GM23338 (cell line): ENCODE results near the gene SLC37A2. TPM values are rescaled to one million over a fixed set of nuclear protein-coding genes. Genes with fewer than 3 reads are reported as not detected.

ENCODE experiments used
- ATAC-seq: fragments of 200-7000 bp; cut with Tn5 transposase; 3 replicates; pipeline ENCODE4 v1.9.1; 2020
- DNase-seq: peaks from one replicate; pipeline ENCODE4 v3.0.0-alpha.2; 2015; ENCODE audit warnings: low spot score
- H2AFZ ChIP-seq: fragments of 200-600 bp; sonication (generic); 2 replicates; pipeline ENCODE4 v1.8.0; 2016; ENCODE audit warnings: antibody characterized with exemption, mild to moderate bottlenecking, moderate library complexity
- H3F3A ChIP-seq: fragments of 200-600 bp; sonication (generic); replicated peaks from 2 replicates; pipeline ENCODE4 v1.8.0; 2017; ENCODE audit warnings: antibody characterized with exemption, mixed run types, low read depth
- H3K27ac ChIP-seq: fragments of 200-600 bp; sonication (generic); 2 replicates; pipeline ENCODE4 v1.6.1; 2016; ENCODE audit warnings: low read depth
- H3K27me3 ChIP-seq: fragments of 200-600 bp; sonication (generic); 2 replicates; pipeline ENCODE4 v1.8.0; 2016; ENCODE audit warnings: mild to moderate bottlenecking, mixed run types, moderate library complexity; ENCODE audit not compliant: insufficient read depth
- H3K36me3 ChIP-seq: fragments of 200-600 bp; sonication (generic); 2 replicates; pipeline ENCODE4 v1.8.0; 2016; ENCODE audit warnings: mild to moderate bottlenecking; ENCODE audit not compliant: insufficient read depth
- H3K4me1 ChIP-seq: fragments of 200-600 bp; sonication (generic); 2 replicates; pipeline ENCODE4 v1.8.0; 2016; ENCODE audit warnings: mild to moderate bottlenecking, moderate library complexity; ENCODE audit not compliant: insufficient read depth
- H3K4me2 ChIP-seq: fragments of 200-600 bp; sonication (generic); 2 replicates; pipeline ENCODE4 v1.7.1; 2017; ENCODE audit warnings: mixed run types
- H3K4me3 ChIP-seq: fragments of 200-600 bp; sonication (generic); 2 replicates; pipeline ENCODE4 v1.6.1; 2016; ENCODE audit warnings: mixed run types
- H3K79me2 ChIP-seq: fragments of 200-600 bp; sonication (generic); replicated peaks from 2 replicates; pipeline ENCODE4 v1.8.0; 2017; ENCODE audit warnings: mild to moderate bottlenecking; ENCODE audit not compliant: insufficient read depth
- H3K9me2 ChIP-seq: fragments of 200-600 bp; sonication (generic); 2 replicates; pipeline ENCODE4 v1.8.0; 2017; ENCODE audit not compliant: insufficient read depth
- H4K20me1 ChIP-seq: fragments of 200-600 bp; sonication (generic); replicated peaks from 2 replicates; pipeline ENCODE4 v1.8.0; 2017; ENCODE audit warnings: mild to moderate bottlenecking; ENCODE audit not compliant: insufficient read depth
- H3K27ac Mint-ChIP-seq: 2 replicates; pipeline ENCODE4 v1.8.0; 2020; ENCODE audit warnings: inconsistent platforms, mild to moderate bottlenecking, moderate library complexity, mixed read lengths
- H3K27me3 Mint-ChIP-seq: 3 replicates; pipeline ENCODE4 v1.8.0; 2022; ENCODE audit warnings: low read depth, mild to moderate bottlenecking, moderate library complexity, mixed read lengths, inconsistent platforms; ENCODE audit not compliant: insufficient read depth, poor library complexity
- H3K36me3 Mint-ChIP-seq: 3 replicates; pipeline ENCODE4 v1.8.0; 2021; ENCODE audit warnings: low read depth, mild to moderate bottlenecking, inconsistent platforms, moderate library complexity, mixed read lengths
- H3K4me1 Mint-ChIP-seq: 3 replicates; pipeline ENCODE4 v1.8.0; 2020; ENCODE audit warnings: mild to moderate bottlenecking, inconsistent platforms, mixed read lengths
- H3K4me3 Mint-ChIP-seq: 3 replicates; pipeline ENCODE4 v1.8.0; 2021; ENCODE audit warnings: moderate library complexity, mild to moderate bottlenecking, inconsistent platforms, mixed read lengths
- H3K9me3 Mint-ChIP-seq: 3 replicates; pipeline ENCODE4 v1.8.0; 2020; ENCODE audit warnings: moderate library complexity, mild to moderate bottlenecking, inconsistent platforms, mixed read lengths
- CREB1 ChIP-seq: fragments of 250-450 bp; sonication (Bioruptor Pico); IDR thresholded peaks from 2 replicates; pipeline ENCODE4 v1.5.0; 2020; ENCODE audit warnings: low read depth, mild to moderate bottlenecking, moderate library complexity
- ETS1 ChIP-seq: IDR thresholded peaks from 2 replicates; pipeline ENCODE4 v1.6.1; 2016; ENCODE audit warnings: antibody characterized with exemption
- EZH2 ChIP-seq: fragments of 200-600 bp; sonication (generic); IDR thresholded peaks from one replicate; pipeline ENCODE4 v1.8.0; 2017; ENCODE audit warnings: antibody characterized with exemption, mild to moderate bottlenecking, low read depth; ENCODE audit not compliant: unreplicated experiment
- EZH2phosphoT487 ChIP-seq: fragments of 200-600 bp; sonication (generic); IDR thresholded peaks from one replicate; pipeline ENCODE4 v1.8.1; 2018; ENCODE audit warnings: antibody characterized with exemption; ENCODE audit not compliant: unreplicated experiment
- NANOG ChIP-seq: IDR thresholded peaks from 2 replicates; pipeline ENCODE4 v1.6.1; 2016; ENCODE audit warnings: antibody characterized with exemption, borderline replicate concordance
- STAT1 ChIP-seq: IDR thresholded peaks from one replicate; pipeline ENCODE4 v1.6.1; 2016; ENCODE audit warnings: antibody characterized with exemption; ENCODE audit not compliant: unreplicated experiment
- ZNF114 ChIP-seq: fragments of 250-450 bp; sonication (Bioruptor Pico); IDR thresholded peaks from 2 replicates; pipeline ENCODE4 v1.5.0; 2020; ENCODE audit warnings: mild to moderate bottlenecking, moderate library complexity
- ZNF462 ChIP-seq: fragments of 250-450 bp; sonication (Bioruptor Pico); IDR thresholded peaks from 2 replicates; pipeline ENCODE4 v1.5.0; 2020; ENCODE audit warnings: mild to moderate bottlenecking, moderate library complexity
- polyA plus RNA-seq: library from polyadenylated mRNA; unstranded; fragments of >200 nt; fragmentation: Nextera tagmentation; extraction: Ambion mirVana; gene quantifications from 2 replicates; pipeline ENCODE4 v1.2.1, GENCODE V29; 2016
- total RNA-seq: library from RNA; depleted of rRNA; stranded (reverse); fragments of >200 nt; shearing (Covaris generic); gene quantifications from 2 replicates; pipeline ENCODE4 v1.2.3, GENCODE V29; 2014
- TF ChIP-seq, protein P1 (sequence below): IDR thresholded peaks from one replicate; pipeline ENCODE4 v1.6.1; 2018; ENCODE audit warnings: antibody characterized with exemption; ENCODE audit not compliant: unreplicated experiment

The SLC37A2 gene
- total and polyA plus RNA-seq, 2 experiments from 2014 or later: 0.40 to 1.6 TPM

DNA sequence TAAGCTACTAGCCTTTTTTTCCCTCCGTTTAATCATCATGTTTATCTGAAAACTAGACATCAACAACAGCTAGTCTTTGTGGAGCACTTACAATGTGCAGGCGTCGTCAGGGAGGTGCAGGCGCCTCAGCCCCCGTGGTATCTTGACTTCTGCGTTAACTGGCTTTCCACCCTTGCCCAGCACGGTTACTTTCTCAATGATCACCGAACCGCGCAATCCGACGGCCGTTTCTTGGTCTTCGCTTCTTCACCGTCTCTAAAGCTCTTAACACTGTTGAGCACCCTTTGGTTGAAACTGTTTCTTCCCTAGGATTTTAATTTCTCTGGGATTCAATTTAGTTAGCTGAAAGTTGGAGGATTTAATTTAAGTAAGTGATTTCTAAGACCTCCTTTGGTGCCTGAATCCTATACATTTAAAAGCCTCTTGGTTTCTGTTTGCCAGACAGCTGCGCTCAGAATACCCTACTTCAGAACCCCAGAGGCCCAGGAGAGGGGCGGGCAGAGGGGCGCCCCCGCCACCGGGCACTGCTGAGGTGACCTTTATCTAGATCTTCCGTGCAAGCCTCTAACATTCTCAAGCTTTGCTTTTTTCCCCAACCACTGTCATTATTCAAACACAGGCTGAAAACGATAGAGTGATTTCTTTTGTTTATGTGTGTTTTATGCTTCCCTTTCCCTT lies 66.3 kb downstream of the SLC37A2 start:
- Histone ChIP-seq H4K20me1 (no peaks in the 10 kb centered on the region), H3K27me3 (peaks cover 10% of the 10 kb centered on the region; the same call in 1 of the 2 replicates), H3K36me3 (no peaks in the 10 kb centered on the region), H3K4me2 (no peak overlapping the region), H3K79me2 (no peaks in the 10 kb centered on the region), H3K4me3 (no peak overlapping the region), H3K4me1 (no peaks in the 10 kb centered on the region; the same call in 1 of the 2 replicates), H3K9me2 (0 out of 2 replicates have a peak, but pooled peaks cover 4% of the 10 kb centered on the region), H3K27ac (no peak overlapping the region), H3F3A (no peaks in the 10 kb centered on the region), H2AFZ (peak overlapping the region; percentile 59; the same call in 1 of the 2 replicates)
- no peak overlapping the region for H3K4me3 Mint-ChIP-seq
- TF ChIP-seq NANOG: no peak
- TF ChIP-seq EZH2: no peak
- TF ChIP-seq ETS1: no peak
- no peak for TF ChIP-seq ZNF114
- TF ChIP-seq CREB1 (CRISPR knock-in tag): no peak
- TF ChIP-seq, protein P1, sequence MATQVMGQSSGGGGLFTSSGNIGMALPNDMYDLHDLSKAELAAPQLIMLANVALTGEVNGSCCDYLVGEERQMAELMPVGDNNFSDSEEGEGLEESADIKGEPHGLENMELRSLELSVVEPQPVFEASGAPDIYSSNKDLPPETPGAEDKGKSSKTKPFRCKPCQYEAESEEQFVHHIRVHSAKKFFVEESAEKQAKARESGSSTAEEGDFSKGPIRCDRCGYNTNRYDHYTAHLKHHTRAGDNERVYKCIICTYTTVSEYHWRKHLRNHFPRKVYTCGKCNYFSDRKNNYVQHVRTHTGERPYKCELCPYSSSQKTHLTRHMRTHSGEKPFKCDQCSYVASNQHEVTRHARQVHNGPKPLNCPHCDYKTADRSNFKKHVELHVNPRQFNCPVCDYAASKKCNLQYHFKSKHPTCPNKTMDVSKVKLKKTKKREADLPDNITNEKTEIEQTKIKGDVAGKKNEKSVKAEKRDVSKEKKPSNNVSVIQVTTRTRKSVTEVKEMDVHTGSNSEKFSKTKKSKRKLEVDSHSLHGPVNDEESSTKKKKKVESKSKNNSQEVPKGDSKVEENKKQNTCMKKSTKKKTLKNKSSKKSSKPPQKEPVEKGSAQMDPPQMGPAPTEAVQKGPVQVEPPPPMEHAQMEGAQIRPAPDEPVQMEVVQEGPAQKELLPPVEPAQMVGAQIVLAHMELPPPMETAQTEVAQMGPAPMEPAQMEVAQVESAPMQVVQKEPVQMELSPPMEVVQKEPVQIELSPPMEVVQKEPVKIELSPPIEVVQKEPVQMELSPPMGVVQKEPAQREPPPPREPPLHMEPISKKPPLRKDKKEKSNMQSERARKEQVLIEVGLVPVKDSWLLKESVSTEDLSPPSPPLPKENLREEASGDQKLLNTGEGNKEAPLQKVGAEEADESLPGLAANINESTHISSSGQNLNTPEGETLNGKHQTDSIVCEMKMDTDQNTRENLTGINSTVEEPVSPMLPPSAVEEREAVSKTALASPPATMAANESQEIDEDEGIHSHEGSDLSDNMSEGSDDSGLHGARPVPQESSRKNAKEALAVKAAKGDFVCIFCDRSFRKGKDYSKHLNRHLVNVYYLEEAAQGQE: no peak
- TF ChIP-seq EZH2phosphoT487: no peak
- no peak for TF ChIP-seq STAT1
- TF ChIP-seq ZNF462 (CRISPR knock-in tag): no peak
- H3K27me3 Mint-ChIP-seq: peaks cover 3% of the 10 kb centered on the region
- DNase-seq (no peak), ATAC-seq (no peak)
- no peaks in the 10 kb centered on the region; the same call in 2 of the 3 replicates for H3K9me3 Mint-ChIP-seq
- no peak overlapping the region for H3K27ac Mint-ChIP-seq
- H3K4me1 Mint-ChIP-seq: peaks cover 5% of the 10 kb centered on the region
- H3K36me3 Mint-ChIP-seq: no peaks in the 10 kb centered on the region
